D721Med (cell line): ENCODE results near the gene HHIP.
"Not testable (repeated sequence)": the region's sequence is repeated elsewhere in the genome, so short reads cannot be mapped to it uniquely, and the experiment has no call there.

ENCODE experiments used
- DNase-seq: peaks from one replicate; pipeline ENCODE4 v3.0.0; 2011; ENCODE audit warnings: low spot score; ENCODE audit not compliant: insufficient read length
- FAIRE-seq: peaks from 2 replicates; lab custom pipeline; 2011; peaks lifted over from hg19 to GRCh38; lab: Jason Lieb, UNC
- TF ChIP-seq, protein P1 (sequence below): IDR thresholded peaks from 2 replicates; pipeline ENCODE4 v1.5.1; 2012; ENCODE audit warnings: mild to moderate bottlenecking, control low read depth; ENCODE audit not compliant: insufficient read depth; ENCODE audit errors: missing control alignments

The HHIP gene

GRCh38 chr4:144748814-144749555 lies 103.0 kb downstream of the HHIP start:
- TF ChIP-seq, protein P1, sequence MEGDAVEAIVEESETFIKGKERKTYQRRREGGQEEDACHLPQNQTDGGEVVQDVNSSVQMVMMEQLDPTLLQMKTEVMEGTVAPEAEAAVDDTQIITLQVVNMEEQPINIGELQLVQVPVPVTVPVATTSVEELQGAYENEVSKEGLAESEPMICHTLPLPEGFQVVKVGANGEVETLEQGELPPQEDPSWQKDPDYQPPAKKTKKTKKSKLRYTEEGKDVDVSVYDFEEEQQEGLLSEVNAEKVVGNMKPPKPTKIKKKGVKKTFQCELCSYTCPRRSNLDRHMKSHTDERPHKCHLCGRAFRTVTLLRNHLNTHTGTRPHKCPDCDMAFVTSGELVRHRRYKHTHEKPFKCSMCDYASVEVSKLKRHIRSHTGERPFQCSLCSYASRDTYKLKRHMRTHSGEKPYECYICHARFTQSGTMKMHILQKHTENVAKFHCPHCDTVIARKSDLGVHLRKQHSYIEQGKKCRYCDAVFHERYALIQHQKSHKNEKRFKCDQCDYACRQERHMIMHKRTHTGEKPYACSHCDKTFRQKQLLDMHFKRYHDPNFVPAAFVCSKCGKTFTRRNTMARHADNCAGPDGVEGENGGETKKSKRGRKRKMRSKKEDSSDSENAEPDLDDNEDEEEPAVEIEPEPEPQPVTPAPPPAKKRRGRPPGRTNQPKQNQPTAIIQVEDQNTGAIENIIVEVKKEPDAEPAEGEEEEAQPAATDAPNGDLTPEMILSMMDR = no peak
- FAIRE-seq (no peak), DNase-seq (no peak)

GRCh38 chr4:144750348-144750747 lies 104.4 kb downstream of the HHIP start:
- TF ChIP-seq, protein P1 = no peak
- no peak for DNase-seq
- FAIRE-seq = no peak

DNA sequence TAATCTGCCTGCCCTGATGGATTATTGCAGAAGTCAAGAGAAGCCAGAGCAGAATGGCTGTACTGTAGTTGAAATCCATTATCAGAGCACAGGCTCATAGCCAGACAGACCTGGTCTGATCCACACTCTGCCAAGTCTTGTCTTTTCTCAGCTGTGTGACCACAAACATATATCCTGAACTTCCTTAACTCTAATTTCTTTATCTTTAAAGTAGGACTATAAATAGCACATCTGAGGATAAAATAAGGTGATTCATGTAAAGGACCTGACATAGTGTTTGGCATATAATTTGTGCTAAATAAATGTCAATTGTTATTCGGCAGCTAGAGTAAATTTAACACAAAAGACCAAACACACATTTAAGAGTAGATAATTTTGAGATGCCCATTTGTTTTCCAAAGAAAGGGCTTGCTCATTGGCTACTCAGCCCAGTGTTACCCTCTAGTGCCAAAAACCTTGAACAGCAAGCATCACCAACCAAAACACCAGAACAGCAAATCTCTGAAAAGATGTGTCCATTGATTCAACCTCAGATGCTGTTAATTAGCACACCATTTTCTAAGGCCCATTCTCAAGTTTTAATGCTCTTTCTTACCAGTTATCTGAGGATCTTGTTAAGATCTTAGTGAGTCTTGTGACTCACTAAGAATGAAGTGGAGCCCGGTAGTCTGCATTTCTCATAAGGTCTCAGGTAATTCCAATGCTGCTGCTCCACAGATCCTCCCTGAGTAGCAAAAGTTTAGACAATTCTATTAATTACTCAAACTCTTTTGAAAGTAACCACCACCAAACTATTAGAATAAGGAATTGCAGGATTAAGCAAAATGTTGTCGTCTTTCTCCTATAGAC lies 108.8 kb downstream of the HHIP start:
- FAIRE-seq (no peak), DNase-seq (no peak)
- TF ChIP-seq, protein P1 = peak; percentile 49

- DNase-seq (no peak), FAIRE-seq (no peak)
- TF ChIP-seq, protein P1 = no peak
Observed at GRCh38 chr4:144757969-144758368, 112.0 kb downstream of the HHIP start.

DNA sequence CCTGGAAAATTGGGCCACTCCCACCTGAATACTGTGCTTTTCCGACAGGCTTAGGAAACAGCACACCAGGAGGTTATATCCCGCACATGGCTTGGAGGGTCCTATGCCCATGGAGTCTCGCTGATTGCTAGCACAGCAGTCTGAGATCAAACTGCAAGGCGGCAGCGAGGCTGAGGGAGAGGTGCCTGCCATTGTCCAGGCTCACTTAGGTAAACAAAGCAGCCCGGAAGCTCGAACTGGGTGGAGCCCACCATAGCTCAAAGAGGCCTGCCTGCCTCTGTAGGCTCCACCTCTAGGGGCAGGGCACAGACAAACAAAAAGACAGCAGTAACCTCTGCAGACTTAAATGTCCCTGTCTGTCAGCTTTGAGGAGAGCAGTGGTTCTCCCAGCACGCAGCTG lies 122.9 kb downstream of the HHIP start:
- DNase-seq, FAIRE-seq: not testable (repeated sequence)

GRCh38 chr4:144778364-144778763 lies 132.4 kb downstream of the HHIP start:
- TF ChIP-seq, protein P1 = no peak

GRCh38 chr4:144782345-144782744 lies 136.4 kb downstream of the HHIP start:
- TF ChIP-seq, protein P1 = no peak
- no peak for DNase-seq
- FAIRE-seq = no peak

More at GRCh38 chr4:144778364-144778763, 132.4 kb downstream of the HHIP start:
- FAIRE-seq = no peak
- DNase-seq = no peak
